Choroid plexus epithelial cell (primary cell): Measurements from ENCODE around the gene CIAO2B.

Experiments
- DNase-seq: peaks from one replicate; pipeline ENCODE4 v3.0.0-alpha.2; 2010; ENCODE audit warnings: low read depth
- H3K4me3 ChIP-seq: 2 replicates; pipeline ENCODE4 v1.5.1; 2011; ENCODE audit warnings: low read depth, mild to moderate bottlenecking, control low read depth, low read length, moderate library complexity
- TF ChIP-seq, protein P1 (sequence below): conservative IDR thresholded peaks from 2 replicates; pipeline ENCODE4 v1.5.1; 2011; ENCODE audit warnings: low read depth, mild to moderate bottlenecking, control low read depth, inconsistent platforms, low read length, moderate library complexity

CIAO2B gene

DNA sequence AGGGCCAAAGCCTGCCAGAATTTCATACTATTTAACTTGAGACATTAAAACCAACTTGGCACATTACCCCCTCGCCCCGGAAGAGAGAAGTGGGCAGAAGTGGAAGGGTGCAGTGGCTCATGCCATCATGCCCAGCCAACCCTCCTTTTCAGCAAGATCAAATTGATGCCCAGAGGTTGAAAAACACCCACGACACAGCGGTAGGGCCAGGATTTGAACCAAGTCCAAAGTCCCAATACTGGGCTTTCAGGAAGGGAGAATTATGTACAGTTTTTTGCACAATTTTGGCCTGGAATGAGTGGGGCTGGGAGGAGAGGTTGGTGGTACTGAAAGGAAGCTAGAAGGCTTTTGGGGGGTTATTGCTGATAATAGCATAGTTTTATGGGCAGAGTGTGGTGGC, 42.8 kb downstream of the CIAO2B start:
- H3K4me3 ChIP-seq = no peak overlapping the region
- TF ChIP-seq, protein P1, sequence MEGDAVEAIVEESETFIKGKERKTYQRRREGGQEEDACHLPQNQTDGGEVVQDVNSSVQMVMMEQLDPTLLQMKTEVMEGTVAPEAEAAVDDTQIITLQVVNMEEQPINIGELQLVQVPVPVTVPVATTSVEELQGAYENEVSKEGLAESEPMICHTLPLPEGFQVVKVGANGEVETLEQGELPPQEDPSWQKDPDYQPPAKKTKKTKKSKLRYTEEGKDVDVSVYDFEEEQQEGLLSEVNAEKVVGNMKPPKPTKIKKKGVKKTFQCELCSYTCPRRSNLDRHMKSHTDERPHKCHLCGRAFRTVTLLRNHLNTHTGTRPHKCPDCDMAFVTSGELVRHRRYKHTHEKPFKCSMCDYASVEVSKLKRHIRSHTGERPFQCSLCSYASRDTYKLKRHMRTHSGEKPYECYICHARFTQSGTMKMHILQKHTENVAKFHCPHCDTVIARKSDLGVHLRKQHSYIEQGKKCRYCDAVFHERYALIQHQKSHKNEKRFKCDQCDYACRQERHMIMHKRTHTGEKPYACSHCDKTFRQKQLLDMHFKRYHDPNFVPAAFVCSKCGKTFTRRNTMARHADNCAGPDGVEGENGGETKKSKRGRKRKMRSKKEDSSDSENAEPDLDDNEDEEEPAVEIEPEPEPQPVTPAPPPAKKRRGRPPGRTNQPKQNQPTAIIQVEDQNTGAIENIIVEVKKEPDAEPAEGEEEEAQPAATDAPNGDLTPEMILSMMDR = no peak
- DNase-seq = no peak

DNA sequence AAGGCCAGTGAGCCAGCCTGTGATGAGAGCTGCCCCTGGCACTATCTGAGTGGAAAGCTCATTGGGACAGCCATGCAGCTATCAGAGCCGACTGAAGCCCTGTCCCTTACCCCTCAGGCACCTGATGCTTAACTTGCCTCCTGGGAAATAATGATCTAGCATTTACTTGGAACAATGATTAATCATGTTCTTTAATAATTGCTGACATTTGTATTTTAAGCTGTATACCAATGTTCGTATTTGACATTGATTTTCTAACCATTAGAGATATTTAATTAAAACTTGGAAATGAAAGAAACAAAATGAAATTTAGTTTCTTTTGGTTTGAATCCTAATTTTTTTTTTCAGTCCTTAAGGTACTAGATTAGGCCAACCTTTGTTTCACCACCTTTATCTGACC, 43.4 kb downstream of the CIAO2B start:
- TF ChIP-seq, protein P1 = no peak
- no peak overlapping the region for H3K4me3 ChIP-seq
- no peak for DNase-seq

DNA sequence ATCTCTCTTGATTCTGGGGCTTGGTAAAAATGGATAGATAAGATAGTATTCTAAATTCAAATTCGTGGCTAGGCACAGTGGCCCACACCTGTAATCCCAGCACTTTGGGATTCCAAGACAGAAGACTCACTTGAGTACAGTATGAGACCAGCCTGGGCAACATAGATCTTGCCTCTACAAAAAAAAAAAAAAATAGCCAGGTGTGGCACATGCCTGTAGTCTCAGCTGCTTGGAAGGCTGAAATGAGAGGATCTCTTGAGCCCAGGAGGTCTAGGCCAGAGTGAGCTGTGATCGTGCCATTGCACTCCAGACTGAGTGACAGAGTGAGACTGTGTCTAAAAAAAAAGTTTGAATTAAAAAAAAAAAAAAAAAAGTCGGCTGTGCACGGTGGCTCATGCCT, 44.6 kb downstream of the CIAO2B start:
- TF ChIP-seq, protein P1 = no peak
- no peak for DNase-seq
- H3K4me3 ChIP-seq = no peak overlapping the region

DNA sequence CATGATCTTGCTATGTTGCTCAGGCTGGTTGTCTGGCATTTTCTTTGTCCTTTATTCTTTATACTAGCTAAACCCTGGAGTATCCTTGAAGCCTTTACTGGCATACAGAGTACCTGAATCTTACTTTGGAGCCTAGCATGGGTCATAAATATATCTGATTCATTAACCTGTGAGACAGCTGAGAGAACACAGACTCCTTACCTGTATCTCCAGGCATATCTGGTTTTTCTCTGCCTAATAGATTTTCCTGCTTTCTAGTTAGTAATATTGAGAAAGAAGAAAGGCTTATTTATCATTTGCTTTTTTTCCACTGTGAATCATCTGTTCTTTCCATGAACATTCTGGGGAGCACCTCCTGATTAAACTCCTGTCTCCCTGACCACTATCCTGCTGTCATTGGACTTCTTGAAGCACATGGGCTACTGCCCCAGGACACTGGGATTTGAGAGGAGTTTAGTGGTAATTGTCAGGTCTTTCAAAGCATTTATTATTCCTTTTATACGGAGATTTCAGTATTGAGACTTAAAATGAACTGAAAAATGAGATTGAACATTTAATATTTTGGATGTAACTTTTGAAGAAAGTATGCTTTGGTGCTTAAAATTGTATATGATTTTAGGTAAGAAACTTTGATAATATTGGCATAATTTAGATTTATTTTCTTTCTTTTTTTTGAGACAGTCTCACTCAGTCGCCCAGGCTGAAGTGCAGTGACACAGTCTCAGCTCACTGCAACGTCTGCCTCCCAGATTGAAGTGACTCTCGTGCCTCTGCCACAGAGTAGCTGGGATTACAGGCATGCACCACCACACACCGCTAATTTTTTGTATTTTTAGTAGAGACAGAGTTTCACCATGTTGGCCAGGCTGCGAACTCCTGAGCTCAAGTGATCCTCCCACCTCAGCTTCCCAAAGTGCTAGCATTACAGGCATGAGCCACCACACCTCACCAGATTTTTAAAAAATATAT, 45.3 kb downstream of the CIAO2B start:
- TF ChIP-seq, protein P1 = no peak
- H3K4me3 ChIP-seq = no peak overlapping the region
- DNase-seq = no peak

DNA sequence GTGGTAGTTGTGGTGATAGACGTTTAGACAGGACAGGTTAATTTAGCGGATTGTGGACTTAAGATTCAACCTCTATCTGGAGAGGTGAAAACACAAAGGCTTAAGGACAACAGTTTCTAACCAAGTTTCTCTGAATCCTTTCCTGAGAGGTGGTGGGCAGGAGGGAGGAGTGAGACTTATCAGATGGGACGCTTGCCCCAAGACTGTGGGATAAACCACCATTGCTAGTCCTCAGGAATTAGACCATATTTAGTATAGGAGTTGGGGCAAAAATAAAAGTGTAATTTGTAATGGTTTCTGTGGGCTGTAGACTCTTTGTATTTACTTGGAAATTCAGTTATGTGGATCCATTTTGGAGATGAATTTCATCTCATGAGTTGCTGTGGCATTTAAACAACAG, 47.3 kb downstream of the CIAO2B start:
- TF ChIP-seq, protein P1 = no peak
- no peak overlapping the region for H3K4me3 ChIP-seq
- DNase-seq = no peak

DNA sequence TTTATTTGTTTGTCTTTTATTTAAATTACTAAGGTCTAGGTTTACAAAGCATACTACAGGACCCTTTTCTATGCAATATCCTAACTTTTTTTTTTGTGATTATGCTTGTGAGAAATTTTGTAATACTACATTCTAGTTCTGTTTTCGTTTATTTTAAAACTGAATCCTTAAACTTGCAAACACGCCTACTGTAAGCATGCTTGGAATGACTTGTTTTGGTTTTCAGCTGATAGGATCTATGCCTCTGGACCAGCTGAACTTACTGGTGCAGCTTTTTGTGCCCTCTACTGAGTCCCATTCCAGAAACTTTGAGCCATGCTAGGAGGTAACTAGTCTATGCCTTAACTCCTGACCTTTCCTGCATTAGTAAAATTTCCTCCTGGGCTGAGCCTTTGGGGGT, 47.9 kb downstream of the CIAO2B start:
- no peak overlapping the region for H3K4me3 ChIP-seq
- TF ChIP-seq, protein P1 = no peak
- no peak for DNase-seq

DNA sequence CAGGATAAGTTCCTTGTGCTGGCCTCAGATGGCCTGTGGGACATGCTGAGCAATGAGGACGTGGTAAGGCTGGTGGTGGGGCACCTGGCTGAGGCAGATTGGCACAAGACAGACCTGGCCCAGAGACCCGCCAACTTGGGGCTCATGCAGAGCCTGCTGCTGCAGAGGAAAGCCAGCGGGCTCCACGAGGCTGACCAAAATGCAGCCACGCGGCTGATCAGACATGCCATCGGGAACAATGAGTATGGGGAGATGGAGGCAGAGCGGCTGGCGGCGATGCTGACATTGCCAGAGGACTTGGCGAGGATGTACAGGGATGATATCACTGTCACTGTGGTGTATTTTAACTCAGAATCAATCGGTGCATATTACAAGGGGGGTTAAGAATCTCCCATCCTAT, 48.7 kb downstream of the CIAO2B start:
- TF ChIP-seq, protein P1 = no peak
- no peak overlapping the region for H3K4me3 ChIP-seq

More for the DNA sequence above, 48.7 kb downstream of the CIAO2B start:
- DNase-seq = no peak
